ENCODE measurements around the gene MRPL57.
"Not testable (repeated sequence)": the region's sequence is repeated elsewhere in the genome, so short reads cannot be mapped to it uniquely, and the experiment has no call there.

The MRPL57 gene

DNA sequence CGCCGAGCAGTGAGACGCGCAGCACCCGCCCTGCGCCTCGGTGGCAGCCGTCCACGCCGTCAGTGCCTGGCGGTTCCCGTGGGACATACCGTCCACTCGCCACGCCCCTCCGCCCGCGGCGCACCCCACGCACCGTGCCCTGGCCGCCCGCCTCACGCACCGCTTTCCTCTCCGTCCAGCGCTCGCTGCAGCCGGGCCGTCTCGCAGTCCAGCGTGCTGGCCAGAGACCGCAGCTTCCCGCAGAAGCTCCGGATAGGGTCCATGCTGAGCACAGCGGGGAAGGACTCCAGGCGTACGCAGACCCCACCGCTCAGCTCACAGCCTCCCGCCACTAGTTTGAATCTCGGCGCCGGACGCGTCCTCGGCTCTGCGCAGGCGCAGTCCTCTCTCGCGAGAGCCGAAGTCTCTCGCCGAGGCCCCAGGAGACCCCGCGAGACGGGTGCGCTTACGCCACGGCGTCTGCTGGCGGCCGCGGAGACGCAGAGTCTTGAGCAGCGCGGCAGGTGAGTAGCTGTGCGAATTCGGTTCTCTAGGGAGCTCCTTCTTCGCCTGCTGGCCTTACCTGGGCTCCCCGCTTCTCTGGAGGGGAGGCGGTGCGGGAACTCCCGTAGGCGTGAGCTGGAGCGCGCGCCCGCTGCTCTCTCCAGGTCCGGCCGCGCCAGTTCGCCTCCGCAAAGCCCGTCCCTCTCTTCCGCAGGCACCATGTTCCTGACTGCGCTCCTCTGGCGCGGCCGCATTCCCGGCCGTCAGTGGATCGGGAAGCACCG, at the start of gene MRPL57, which contains the start of gene SKA3:
TSS of gene MRPL57 (plus strand) at position 444 of the 767 bp plus-strand sequence. CDS start at position 703, 259 bp downstream.
TSS of gene SKA3 (minus strand) at position 338 of the 767 bp plus-strand sequence. CDS start at position 263, 75 bp downstream.
- peak; percentile 88 for DNase-seq

- DNase-seq = no peak
These were observed 46.3 kb upstream of the MRPL57 start for GRCh38 chr13:21130116-21130515.

DNA sequence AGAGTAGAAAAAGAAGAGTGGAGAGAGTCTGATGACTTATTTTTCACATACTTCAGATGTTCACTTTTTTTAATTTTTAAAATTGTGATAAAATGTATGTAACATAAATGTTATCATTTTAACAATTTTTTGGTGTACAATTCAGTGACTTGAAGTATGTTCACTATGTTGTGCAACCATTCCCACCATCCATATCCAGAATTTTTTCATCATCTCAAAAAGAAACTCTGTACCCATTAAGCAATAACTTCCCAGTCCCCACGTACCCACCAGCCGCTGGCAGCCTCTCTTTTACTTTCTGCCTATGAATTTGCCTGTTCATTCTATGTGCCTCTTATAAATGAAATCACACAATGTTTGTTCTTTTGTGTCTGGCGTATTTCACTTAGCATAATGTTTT, 43.4 kb upstream of the MRPL57 start:
- DNase-seq = no peak

DNA sequence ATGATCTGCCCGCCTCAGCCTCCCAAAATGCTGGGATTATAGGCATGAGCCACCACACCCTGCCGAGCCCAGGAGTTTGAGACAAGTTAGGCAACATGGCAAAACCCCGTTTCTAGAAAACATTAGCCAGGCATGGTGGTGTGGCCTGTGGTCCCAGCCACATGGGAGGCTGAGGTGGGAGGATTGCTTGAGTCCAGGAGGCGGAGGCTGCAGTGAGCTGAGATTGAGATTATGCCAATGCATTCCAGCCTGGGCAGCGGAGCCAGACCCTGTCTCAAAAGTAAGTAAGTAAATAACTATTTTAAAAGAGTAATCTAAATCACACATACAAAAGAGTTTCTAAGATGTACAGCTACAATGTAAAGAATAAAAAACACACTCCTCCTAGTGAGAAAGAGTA, 42.0 kb upstream of the MRPL57 start:
- no peak for DNase-seq

DNA sequence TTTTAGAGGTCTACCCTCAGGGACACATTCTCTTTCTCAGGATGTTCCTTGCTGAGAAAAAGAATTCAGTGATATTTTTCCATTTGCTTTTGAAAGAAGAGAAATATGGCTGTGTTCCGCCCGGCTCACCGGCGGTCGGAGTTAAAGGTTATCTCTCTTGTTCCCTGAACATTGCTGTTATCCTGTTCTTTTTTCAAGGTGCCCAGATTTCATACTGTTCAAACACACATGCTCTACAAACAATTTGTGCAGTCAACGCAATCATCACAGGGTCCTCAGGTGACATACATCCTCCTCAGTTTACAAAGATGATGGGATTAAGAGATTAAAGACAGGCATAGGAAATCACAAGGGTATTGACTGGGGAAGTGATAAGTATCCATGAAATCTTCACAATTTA, 40.6 kb upstream of the MRPL57 start:
- not testable (repeated sequence) for DNase-seq

- no peak for DNase-seq
These were observed 38.8 kb upstream of the MRPL57 start for GRCh38 chr13:21137696-21138095.

GRCh38 chr13:21138561-21138960, 37.9 kb upstream of the MRPL57 start:
- no peak for DNase-seq

DNA sequence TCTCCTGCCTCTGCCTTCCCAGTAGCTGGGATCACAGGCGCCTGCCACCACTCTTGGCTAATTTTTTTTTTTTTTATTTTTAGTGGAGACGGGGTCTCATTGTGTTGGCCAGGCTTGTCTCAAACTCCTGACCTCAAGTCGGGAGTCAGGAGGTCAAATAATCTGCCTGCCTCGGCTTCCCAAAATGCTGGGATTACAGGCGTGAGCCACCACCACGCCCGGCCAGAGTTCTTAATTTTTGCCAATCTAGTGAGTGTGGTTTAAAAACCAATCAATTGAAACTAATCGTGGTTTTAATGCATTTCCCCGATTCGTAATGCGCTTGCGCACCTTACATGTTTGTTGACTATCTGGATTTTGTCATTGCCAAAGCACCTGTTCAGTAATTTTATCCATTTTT, 37.1 kb upstream of the MRPL57 start:
- no peak for DNase-seq

DNA sequence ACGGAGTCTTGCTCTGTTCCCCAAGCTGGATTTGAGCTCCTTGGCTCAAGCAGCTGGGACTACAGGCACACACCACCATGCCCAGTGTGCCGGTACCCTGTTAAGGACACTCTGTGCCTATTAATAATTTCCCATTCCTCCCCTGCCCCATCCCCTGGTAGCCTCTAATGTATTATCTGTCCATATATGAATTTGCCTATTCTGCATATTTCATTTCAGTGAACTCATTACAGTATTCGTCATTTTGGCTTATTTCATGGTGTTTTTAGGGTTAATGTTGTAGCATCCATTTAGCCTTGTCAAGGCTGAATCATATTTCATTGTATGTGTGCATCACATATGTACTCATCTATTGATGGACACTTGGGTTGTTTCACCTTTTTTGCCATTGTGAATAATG, 33.7 kb upstream of the MRPL57 start:
- no peak for DNase-seq

GRCh38 chr13:21147827-21148226, 28.6 kb upstream of the MRPL57 start:
- no peak for DNase-seq

DNA sequence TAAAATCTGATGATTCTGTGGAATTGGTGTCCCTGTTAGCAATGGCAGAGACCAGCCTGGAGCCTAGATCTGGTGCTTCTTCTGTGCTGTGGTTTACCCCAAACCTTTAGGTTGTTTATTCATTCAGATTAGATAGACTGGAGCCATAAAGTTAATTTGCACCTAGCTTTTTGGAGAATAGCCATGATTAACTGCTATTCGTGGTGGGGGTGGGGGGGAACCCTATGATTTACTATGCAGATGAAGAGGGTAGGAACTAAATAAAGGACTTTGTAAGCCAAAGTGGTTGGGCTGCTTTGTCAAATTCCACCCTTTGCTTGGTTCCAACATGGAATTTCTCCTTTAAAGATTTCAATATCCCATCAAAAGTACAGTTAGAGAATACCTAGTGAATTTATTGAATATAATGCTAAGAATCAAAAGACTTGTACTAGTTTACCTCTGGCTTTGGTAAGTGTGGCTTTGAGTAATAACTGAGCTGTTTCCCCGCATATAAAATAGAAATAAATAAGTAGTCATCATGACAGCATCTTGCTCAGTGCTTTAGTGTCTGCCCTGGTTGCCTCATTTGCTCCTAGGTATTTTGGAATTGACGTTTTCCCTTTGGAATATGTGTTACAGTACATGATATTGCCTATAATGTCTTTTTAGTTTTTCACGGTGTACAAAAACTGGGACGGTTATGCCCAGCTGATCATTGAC, 27.8 kb upstream of the MRPL57 start:
- no peak for DNase-seq

- DNase-seq = no peak
These were observed 26.9 kb upstream of the MRPL57 start for GRCh38 chr13:21149568-21149967.

DNA sequence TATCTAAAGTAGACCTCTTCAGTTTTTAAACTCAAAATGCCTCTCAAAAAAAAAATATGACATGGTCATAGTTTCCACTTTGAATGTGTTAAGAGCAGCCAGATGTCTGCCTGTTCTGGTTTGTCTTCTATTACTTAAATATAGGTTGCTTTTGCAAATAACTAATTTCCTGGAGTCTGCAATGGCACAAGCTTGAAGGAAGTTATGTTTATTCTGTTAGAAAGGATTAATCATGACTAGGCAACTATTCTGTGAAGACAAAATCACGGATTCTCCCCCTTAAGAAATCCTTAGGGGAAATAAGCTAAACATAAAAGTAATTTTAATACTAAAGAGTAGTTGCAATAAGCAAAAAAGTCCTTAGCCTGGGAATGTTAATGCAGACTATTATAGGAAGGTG, 26.4 kb upstream of the MRPL57 start:
- no peak for DNase-seq

DNA sequence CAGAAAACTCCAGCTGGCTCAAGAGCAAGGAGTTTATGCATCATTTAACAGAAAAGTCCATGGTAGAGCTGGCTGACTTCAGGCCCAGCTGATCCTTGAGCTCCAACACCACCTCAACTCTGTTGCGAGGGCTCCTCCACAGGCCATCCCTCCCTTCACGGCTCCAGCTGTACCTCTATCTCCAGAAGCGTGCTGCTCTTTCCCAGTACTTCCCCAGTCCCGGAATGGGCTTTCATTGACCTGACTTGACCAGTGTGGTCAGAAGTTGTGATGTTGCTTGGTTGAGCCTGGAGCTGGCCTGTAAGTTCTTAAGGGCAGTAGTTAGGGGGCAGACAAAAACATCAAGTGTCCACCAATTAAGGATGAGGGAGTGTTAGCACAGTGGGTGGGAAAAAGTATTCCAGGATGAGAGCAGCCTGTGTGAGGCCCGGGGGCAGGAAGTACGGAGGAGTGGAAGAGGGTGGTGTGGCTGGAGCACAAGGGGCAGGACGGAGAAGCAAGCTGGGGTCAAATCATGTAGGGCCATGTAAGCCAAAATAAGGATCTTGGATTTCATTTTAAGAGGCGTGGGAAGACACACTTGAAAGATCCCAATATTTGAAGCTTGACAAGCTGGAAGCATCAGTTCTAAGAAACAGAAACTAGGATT, 24.1 kb upstream of the MRPL57 start:
- no peak for DNase-seq

DNA sequence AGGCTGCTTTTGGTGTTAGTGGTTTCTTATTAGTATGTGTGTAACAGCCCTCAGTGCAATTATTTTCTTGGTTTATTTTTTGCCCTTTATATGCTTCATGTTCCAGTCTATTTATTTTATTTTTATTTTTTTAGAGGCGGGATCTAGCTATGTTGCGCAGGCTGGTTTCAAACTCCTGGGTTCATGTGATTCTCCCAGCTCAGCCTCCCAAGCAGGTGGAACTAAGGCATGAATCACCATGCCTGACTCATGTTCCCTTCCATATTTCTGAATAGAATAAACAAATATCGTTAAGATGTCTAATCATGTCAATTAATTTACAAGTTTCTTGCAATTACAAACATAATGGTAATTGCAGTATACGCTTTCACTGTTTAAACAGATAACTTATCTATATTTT, 11.8 kb upstream of the MRPL57 start:
- DNase-seq = no peak

- DNase-seq = not testable (repeated sequence)
These were observed 10.9 kb upstream of the MRPL57 start for GRCh38 chr13:21165606-21166005.

GRCh38 chr13:21171420-21171819, 5.0 kb upstream of the MRPL57 start:
- no peak for DNase-seq

DNA sequence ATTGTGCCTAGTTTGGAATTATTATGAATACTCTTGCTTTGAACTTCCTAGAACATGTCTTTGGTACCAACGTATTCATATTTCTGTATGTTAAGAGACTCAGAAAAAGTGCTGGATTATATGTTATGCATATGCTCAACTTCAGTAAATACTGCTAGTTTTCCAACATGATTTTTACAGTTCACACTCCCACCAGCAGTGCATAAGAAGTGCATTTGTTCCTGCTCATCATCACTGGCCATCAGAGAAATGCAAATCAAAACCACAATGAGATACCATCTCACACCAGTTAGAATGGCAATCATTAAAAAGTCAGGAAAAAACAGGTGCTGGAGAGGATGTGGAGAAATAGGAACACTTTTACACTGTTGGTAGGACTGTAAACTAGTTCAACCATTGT, 2.7 kb upstream of the MRPL57 start:
- DNase-seq = not testable (repeated sequence)

- DNase-seq = peak; percentile 74
These were observed 723 bp upstream of the MRPL57 start for GRCh38 chr13:21175656-21176214.

GRCh38 chr13:21176982-21177284, 475 bp downstream of the MRPL57 start:
- no peak for DNase-seq

- DNase-seq = no peak
These were observed 5.2 kb downstream of the MRPL57 start for GRCh38 chr13:21181671-21182070.

DNA sequence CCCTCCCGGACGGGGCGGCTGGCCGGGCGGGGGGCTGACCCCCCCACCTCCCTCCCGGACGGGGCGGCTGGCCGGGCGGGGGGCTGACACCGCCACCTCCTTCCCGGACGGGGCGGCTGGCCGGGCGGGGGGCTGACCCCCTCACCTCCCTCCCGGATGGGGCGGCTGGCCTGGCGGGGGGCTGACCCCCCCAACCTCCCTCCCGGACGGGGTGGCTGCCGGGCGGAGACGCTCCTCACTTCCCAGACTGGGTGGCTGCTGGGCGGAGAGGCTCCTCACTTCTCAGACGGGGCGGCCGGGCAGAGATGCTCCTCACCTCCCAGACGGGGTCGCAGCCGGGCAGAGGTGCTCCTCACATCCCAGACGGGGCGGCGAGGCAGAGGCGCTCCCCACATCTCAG, 10.0 kb downstream of the MRPL57 start:
- not testable (repeated sequence) for DNase-seq

DNA sequence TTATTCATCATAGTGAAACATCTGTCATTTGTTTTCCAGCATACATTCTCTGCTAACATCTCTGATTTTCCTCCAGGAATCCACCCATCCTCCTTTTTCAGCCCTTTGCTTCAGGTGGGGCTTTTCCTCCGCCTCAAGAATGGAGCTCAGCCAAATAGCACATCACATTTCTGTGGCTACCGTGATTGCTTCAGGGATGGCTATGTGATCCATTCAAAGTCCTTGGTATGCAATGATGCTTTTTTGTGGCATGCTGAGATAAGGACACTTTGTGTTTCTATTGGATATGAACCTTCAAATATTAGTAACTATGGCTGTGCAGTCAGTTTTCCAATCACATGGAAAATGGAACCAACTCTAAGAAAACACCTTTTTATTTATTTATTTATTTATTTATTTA, 18.3 kb downstream of the MRPL57 start:
- not testable (repeated sequence) for DNase-seq

All from KG1 (cell line).